DOHH2 (cell line): ENCODE data around the gene TMEM271.

ENCODE experiments used
- EZH2phosphoT487 ChIP-seq: fragments of 200-600 bp; sonication (generic); IDR thresholded peaks from 2 replicates; pipeline ENCODE4 v1.6.1; 2017; ENCODE audit warnings: borderline replicate concordance, mild to moderate bottlenecking, antibody characterized with exemption, low read length, moderate library complexity, mixed read lengths
- TF ChIP-seq, protein P1 (sequence below): fragments of 200-600 bp; sonication (generic); IDR thresholded peaks from one replicate; pipeline ENCODE4 v1.5.1; 2014; ENCODE audit warnings: antibody characterized with exemption, mild to moderate bottlenecking, low read depth, low read length; ENCODE audit not compliant: poor library complexity, severe bottlenecking

DNA sequence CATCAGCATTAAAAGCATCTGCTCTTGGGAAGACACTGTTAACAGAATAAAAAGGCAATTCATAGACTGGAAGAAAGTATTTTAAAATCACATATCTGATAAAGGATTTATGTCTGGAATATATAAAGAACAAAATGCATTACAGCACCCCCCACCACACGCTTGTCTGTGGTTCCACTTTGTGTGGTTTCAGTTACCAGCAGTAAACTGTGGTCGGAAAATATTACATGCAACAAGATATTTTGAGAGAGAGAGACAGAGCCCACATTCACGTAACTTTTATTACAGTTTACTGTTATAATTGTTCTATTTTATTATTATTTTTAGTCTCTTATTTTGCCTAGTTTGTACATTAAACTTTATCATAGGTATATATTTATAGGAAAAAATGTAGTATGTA, 28.0 kb upstream of the TMEM271 start:
- TF ChIP-seq, protein P1, sequence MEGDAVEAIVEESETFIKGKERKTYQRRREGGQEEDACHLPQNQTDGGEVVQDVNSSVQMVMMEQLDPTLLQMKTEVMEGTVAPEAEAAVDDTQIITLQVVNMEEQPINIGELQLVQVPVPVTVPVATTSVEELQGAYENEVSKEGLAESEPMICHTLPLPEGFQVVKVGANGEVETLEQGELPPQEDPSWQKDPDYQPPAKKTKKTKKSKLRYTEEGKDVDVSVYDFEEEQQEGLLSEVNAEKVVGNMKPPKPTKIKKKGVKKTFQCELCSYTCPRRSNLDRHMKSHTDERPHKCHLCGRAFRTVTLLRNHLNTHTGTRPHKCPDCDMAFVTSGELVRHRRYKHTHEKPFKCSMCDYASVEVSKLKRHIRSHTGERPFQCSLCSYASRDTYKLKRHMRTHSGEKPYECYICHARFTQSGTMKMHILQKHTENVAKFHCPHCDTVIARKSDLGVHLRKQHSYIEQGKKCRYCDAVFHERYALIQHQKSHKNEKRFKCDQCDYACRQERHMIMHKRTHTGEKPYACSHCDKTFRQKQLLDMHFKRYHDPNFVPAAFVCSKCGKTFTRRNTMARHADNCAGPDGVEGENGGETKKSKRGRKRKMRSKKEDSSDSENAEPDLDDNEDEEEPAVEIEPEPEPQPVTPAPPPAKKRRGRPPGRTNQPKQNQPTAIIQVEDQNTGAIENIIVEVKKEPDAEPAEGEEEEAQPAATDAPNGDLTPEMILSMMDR: no peak
- no peak for TF ChIP-seq EZH2phosphoT487
